ENCODE data around the gene TPRKB.
"Not testable (repeated sequence)": the region's sequence is repeated elsewhere in the genome, so short reads cannot be mapped to it uniquely, and the experiment has no call there.

The TPRKB gene

GRCh38 chr2:73736378-73736777, 767 bp downstream of the TPRKB start:
- no peak for TF ChIP-seq CTCF (IDR thresholded peaks at IDR 0.05; ENCODE audit: low read depth, low read length, missing control alignments)
- DNase-seq (ENCODE audit: low read depth), result no peak
- H3K4me3 ChIP-seq (ENCODE audit: low read depth, low read length), result peak overlapping the region; percentile 81

GRCh38 chr2:73730810-73731209, 6.3 kb downstream of the TPRKB start:
- TF ChIP-seq CTCF (IDR thresholded peaks at IDR 0.05; ENCODE audit: low read depth, low read length, missing control alignments), result no peak
- DNase-seq (ENCODE audit: low read depth), result no peak

GRCh38 chr2:73728711-73729110, 8.4 kb downstream of the TPRKB start:
- no peak overlapping the region for H3K4me3 ChIP-seq (ENCODE audit: low read depth, low read length)
- no peak for DNase-seq (ENCODE audit: low read depth)
- TF ChIP-seq CTCF (IDR thresholded peaks at IDR 0.05; ENCODE audit: low read depth, low read length, missing control alignments), result no peak

More at GRCh38 chr2:73730810-73731209, 6.3 kb downstream of the TPRKB start:
- H3K4me3 ChIP-seq (ENCODE audit: low read depth, low read length), result no peak overlapping the region

GRCh38 chr2:73728043-73728442, 9.1 kb downstream of the TPRKB start:
- DNase-seq (ENCODE audit: low read depth), result no peak
- TF ChIP-seq CTCF (IDR thresholded peaks at IDR 0.05; ENCODE audit: low read depth, low read length, missing control alignments), result no peak
- no peak overlapping the region for H3K4me3 ChIP-seq (ENCODE audit: low read depth, low read length)

- DNase-seq (ENCODE audit: low read depth); H3K4me3 ChIP-seq (ENCODE audit: low read depth, low read length): not testable (repeated sequence)
Measured at GRCh38 chr2:73726657-73727056, 10.5 kb downstream of the TPRKB start.

- no peak for DNase-seq (ENCODE audit: low read depth)
- no peak overlapping the region for H3K4me3 ChIP-seq (ENCODE audit: low read depth, low read length)
- TF ChIP-seq CTCF (IDR thresholded peaks at IDR 0.05; ENCODE audit: low read depth, low read length, missing control alignments), result no peak
Measured at GRCh38 chr2:73718851-73719621, 18.1 kb downstream of the TPRKB start.

GRCh38 chr2:73718421-73718820, 18.7 kb downstream of the TPRKB start:
- DNase-seq (ENCODE audit: low read depth), result no peak
- TF ChIP-seq CTCF (IDR thresholded peaks at IDR 0.05; ENCODE audit: low read depth, low read length, missing control alignments), result no peak
- no peak overlapping the region for H3K4me3 ChIP-seq (ENCODE audit: low read depth, low read length)

- DNase-seq (ENCODE audit: low read depth); H3K4me3 ChIP-seq (ENCODE audit: low read depth, low read length): not testable (repeated sequence)
Measured at GRCh38 chr2:73717695-73718094, 19.4 kb downstream of the TPRKB start.
